ENCODE data around the gene HMGCL.
"Not testable (repeated sequence)": the region's sequence is repeated elsewhere in the genome, so short reads cannot be mapped to it uniquely, and the experiment has no call there.

The HMGCL gene

DNA sequence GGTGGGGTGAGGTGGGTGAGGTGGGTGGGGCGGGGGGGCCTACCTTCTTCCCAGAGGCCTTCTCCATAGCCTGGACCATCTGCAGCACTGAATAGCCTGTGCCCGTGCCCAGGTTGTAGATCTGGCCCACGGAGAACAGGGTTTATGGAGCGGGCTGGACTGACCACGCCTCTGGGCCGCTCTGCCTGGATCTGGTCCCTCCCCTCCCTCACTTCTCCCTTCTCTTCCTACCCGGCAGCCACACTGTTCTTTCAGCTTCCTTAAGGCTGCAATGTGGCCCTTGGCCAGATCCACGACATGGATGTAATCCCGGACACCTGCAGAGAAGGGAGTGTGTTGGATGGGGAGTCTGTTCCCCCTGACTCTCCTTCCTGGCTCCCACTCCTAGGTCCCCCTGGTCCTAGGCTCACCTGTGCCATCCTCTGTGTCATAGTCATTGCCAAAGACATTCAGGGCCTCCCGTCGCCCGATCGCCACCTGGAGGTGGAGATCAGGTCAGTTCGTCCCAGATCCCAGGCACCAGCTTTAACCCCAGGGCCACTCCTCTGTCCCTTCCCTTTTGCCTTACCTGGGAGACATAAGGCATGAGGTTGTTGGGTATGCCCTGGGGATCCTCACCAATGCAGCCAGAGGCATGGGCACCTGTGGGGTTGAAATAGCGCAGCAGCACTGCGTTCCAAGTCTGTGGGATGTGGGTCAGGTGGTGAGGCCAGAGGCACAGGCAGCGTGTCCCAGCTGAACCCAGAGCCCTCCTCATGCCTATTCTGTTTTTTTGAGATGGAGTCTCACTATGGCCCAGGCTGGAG lies 28.6 kb downstream of the HMGCL start:
- TF ChIP-seq, protein P1, sequence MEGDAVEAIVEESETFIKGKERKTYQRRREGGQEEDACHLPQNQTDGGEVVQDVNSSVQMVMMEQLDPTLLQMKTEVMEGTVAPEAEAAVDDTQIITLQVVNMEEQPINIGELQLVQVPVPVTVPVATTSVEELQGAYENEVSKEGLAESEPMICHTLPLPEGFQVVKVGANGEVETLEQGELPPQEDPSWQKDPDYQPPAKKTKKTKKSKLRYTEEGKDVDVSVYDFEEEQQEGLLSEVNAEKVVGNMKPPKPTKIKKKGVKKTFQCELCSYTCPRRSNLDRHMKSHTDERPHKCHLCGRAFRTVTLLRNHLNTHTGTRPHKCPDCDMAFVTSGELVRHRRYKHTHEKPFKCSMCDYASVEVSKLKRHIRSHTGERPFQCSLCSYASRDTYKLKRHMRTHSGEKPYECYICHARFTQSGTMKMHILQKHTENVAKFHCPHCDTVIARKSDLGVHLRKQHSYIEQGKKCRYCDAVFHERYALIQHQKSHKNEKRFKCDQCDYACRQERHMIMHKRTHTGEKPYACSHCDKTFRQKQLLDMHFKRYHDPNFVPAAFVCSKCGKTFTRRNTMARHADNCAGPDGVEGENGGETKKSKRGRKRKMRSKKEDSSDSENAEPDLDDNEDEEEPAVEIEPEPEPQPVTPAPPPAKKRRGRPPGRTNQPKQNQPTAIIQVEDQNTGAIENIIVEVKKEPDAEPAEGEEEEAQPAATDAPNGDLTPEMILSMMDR (IDR thresholded peaks at IDR 0.05; ENCODE audit: poor library complexity, severe bottlenecking), result no peak
- DNase-seq (ENCODE audit: low spot score) (no peak), ATAC-seq (ENCODE audit: low read depth) (no peak)
- H3K4me3 ChIP-seq (ENCODE audit: severe bottlenecking), result no peak overlapping the region
- H3K36me3 ChIP-seq (ENCODE audit: low read depth), result peaks cover 56% of the 10 kb centered on the region
- H3K27me3 ChIP-seq (ENCODE audit: insufficient read depth, poor library complexity, severe bottlenecking), result no peaks in the 10 kb centered on the region
- peak overlapping the region; percentile 23 for H3K27ac ChIP-seq (ENCODE audit: poor library complexity, severe bottlenecking)
- H3K4me1 ChIP-seq (ENCODE audit: insufficient read depth, poor library complexity, severe bottlenecking), result peaks cover 11% of the 10 kb centered on the region
- no peaks in the 10 kb centered on the region for H3K9me3 ChIP-seq (ENCODE audit: severe bottlenecking)

DNA sequence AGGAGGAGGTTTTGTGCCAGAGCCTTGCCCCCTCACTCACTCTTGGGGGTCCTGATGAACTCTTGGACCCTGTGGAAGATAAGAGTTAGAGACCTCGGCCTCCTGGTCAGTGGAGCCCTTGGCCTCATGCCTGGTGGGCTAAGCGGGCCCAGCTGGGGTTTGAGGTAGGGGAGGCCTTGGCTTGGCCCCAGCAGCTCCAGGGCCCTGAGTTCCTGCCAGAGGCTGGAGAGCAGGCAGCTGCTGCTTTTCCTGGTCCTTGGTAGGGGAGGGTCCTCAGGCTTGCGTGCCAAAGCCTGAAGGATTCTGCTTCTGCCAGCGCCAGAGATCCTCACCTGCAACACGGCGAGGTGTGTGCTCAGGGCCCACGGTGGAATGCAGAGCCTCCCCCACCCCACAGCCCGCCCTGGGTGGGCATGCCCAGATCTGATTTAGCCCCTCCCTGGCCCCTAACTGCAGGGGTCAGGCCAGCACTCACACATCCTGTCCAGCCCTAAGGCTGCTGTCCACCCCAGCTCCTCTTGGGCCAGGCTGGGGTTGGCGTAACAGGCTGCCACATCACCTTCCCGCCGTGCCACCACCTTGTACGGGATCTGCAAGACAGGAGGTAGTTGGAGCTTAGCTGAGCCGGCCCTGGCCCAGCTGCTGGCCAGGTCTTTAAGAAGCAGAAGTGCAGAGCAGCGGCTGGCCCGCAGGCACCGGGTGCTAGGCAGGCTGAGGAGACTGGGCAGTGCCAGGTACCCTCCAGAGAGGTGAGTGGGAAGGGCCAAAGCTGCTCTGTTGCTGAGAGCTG lies 29.4 kb downstream of the HMGCL start:
- peak overlapping the region; percentile 23 for H3K27ac ChIP-seq (ENCODE audit: poor library complexity, severe bottlenecking)
- ATAC-seq (ENCODE audit: low read depth), result no peak
- TF ChIP-seq, protein P1 (IDR thresholded peaks at IDR 0.05; ENCODE audit: poor library complexity, severe bottlenecking), result no peak
- no peak for DNase-seq (ENCODE audit: low spot score)
- H3K9me3 ChIP-seq (ENCODE audit: severe bottlenecking), result no peaks in the 10 kb centered on the region
- peaks cover 11% of the 10 kb centered on the region for H3K4me1 ChIP-seq (ENCODE audit: insufficient read depth, poor library complexity, severe bottlenecking)
- no peaks in the 10 kb centered on the region for H3K27me3 ChIP-seq (ENCODE audit: insufficient read depth, poor library complexity, severe bottlenecking)
- peaks cover 56% of the 10 kb centered on the region for H3K36me3 ChIP-seq (ENCODE audit: low read depth)
- no peak overlapping the region for H3K4me3 ChIP-seq (ENCODE audit: severe bottlenecking)

- not testable (repeated sequence) for DNase-seq (ENCODE audit: low spot score); H3K27me3 ChIP-seq (ENCODE audit: insufficient read depth, poor library complexity, severe bottlenecking); H3K4me3 ChIP-seq (ENCODE audit: severe bottlenecking); ATAC-seq (ENCODE audit: low read depth); H3K9me3 ChIP-seq (ENCODE audit: severe bottlenecking)
- Histone ChIP-seq H3K36me3 (ENCODE audit: low read depth) (peaks cover 56% of the 10 kb centered on the region), H3K4me1 (ENCODE audit: insufficient read depth, poor library complexity, severe bottlenecking) (peaks cover 21% of the 10 kb centered on the region), H3K27ac (ENCODE audit: poor library complexity, severe bottlenecking) (peak overlapping the region; percentile 23)
Measured at GRCh38 chr1:23794732-23795182, 30.5 kb downstream of the HMGCL start.

DNA sequence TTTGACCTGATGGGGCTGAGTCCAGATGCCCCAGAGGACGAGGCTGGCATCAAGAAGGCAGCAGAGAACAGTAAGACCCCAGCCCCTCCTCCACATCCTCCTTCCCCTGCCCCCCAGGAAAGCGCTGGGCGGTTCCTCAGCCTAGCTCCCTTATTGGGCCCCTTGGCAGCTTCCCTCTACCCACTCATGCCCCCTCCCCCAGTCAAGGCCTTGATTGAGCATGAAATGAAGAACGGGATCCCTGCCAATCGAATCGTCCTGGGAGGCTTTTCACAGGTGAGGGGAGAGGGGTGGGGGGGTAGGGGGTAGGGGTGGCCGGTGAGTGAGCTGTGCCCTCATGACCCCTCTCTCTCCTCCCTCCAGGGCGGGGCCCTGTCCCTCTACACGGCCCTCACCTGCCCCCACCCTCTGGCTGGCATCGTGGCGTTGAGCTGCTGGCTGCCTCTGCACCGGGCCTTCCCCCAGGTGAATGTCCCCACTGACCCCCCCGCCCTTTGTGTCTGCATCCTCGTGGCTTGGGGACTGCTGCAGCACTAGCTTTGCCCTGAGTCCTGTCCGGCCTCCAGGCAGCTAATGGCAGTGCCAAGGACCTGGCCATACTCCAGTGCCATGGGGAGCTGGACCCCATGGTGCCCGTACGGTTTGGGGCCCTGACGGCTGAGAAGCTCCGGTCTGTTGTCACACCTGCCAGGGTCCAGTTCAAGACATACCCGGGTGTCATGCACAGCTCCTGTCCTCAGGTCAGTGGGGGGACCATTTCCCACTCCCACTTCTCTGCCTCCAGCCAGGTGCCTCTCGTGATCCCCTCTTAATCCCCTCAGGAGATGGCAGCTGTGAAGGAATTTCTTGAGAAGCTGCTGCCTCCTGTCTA lies 31.1 kb downstream of the HMGCL start:
- DNase-seq (ENCODE audit: low spot score), result no peak
- Histone ChIP-seq H3K4me1 (ENCODE audit: insufficient read depth, poor library complexity, severe bottlenecking) (peaks cover 23% of the 10 kb centered on the region), H3K36me3 (ENCODE audit: low read depth) (peaks cover 54% of the 10 kb centered on the region), H3K4me3 (ENCODE audit: severe bottlenecking) (no peak overlapping the region), H3K27me3 (ENCODE audit: insufficient read depth, poor library complexity, severe bottlenecking) (no peaks in the 10 kb centered on the region), H3K9me3 (ENCODE audit: severe bottlenecking) (no peaks in the 10 kb centered on the region), H3K27ac (ENCODE audit: poor library complexity, severe bottlenecking) (peak overlapping the region; percentile 91)
- no peak for ATAC-seq (ENCODE audit: low read depth)
- TF ChIP-seq, protein P1 (IDR thresholded peaks at IDR 0.05; ENCODE audit: poor library complexity, severe bottlenecking), result no peak
